Measurements from ENCODE around the gene CLCN5. TPM values are rescaled to one million over a fixed set of nuclear protein-coding genes. Genes with fewer than 3 reads are reported as not detected.

CLCN5 gene
- polyA plus RNA-seq, 2 of the 4 experiments (the other 2 are of a cell fraction), result 2.6 to 5.2 TPM

- no peak overlapping the region for H3K27ac ChIP-seq
- POLR2A ChIA-PET, result no interaction called here
- CTCF ChIA-PET, result interaction anchor here (1.5 kb wide), 1 partner anchor 31 kb away, joined by 5 read pairs; no protein-coding TSS in a partner anchor
- no peak for FAIRE-seq
- 84% methylated on average over 2 of the region's 2 CpGs for WGBS (ENCODE audit: missing lambda C conversion rate)
- DNase-seq (ENCODE audit: low read depth in 1 of 2, low spot score in 1 of 2), result no peak
- no peak overlapping the region for H3K4me3 ChIP-seq
- 0 out of 3 replicates have a peak, but pooled peaks cover 3% of the 10 kb centered on the region for H3K4me1 ChIP-seq
- TF ChIP-seq HOXB5 (CRISPR knock-in tag; IDR thresholded peaks at IDR 0.05) (no peak), ZNF302 (CRISPR knock-in tag; IDR thresholded peaks at IDR 0.05) (no peak)
- ATAC-seq, result no peak
- no peak overlapping the region for H3K4me2 ChIP-seq
- H3K9me3 ChIP-seq, result no peaks in the 10 kb centered on the region
These were observed 146.5 kb downstream of the CLCN5 start for GRCh38 chrX:50068893-50069292.

DNA sequence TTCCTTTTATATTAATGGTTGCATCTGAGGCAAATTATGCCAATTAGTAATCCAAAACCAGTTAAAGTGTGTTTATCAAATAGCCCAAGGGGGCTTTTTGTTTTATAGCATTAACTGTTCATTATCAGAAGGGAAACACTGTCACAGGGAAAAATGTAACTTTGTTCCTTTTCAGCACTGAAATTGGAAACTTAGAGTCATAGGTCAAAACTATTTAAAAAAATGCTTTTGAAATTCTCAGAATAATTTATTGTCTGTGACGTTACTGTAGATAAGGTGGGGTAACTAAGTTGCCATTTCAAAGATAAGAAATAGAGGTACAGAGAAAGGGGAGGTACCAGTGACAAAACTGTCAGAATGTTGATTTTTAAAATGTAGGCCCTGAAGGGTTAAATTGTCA lies 149.1 kb downstream of the CLCN5 start:
- TF ChIP-seq TFCP2L1 (CRISPR knock-in tag; IDR thresholded peaks at IDR 0.05) (no peak), RFX5 (IDR thresholded peaks at IDR 0.05) (no peak), MAZ (IDR thresholded peaks at IDR 0.05; ENCODE audit: borderline replicate concordance, low read depth, low read length) (no peak), POLR2AphosphoS2 (conservative IDR thresholded peaks at IDR 0.05; ENCODE audit: low read length) (no peak), BHLHE40 (IDR thresholded peaks at IDR 0.05; ENCODE audit: low read depth, low read length) (no peak), RARB (CRISPR knock-in tag; IDR thresholded peaks at IDR 0.05) (no peak), ZNF302 (CRISPR knock-in tag; IDR thresholded peaks at IDR 0.05) (no peak), TP53 (CRISPR knock-in tag; IDR thresholded peaks at IDR 0.05) (no peak), FOXS1 (CRISPR knock-in tag; IDR thresholded peaks at IDR 0.05) (no peak), EHMT2 (IDR thresholded peaks at IDR 0.05; ENCODE audit: low read depth) (no peak), CHD4 (IDR thresholded peaks at IDR 0.05; ENCODE audit: borderline replicate concordance) (no peak), HEYL (CRISPR knock-in tag; IDR thresholded peaks at IDR 0.05) (no peak), NFE2L2 (conservative IDR thresholded peaks at IDR 0.05; ENCODE audit: low read length) (no peak), JUN (IDR thresholded peaks at IDR 0.05) (no peak)
- TF ChIP-seq, protein P1, sequence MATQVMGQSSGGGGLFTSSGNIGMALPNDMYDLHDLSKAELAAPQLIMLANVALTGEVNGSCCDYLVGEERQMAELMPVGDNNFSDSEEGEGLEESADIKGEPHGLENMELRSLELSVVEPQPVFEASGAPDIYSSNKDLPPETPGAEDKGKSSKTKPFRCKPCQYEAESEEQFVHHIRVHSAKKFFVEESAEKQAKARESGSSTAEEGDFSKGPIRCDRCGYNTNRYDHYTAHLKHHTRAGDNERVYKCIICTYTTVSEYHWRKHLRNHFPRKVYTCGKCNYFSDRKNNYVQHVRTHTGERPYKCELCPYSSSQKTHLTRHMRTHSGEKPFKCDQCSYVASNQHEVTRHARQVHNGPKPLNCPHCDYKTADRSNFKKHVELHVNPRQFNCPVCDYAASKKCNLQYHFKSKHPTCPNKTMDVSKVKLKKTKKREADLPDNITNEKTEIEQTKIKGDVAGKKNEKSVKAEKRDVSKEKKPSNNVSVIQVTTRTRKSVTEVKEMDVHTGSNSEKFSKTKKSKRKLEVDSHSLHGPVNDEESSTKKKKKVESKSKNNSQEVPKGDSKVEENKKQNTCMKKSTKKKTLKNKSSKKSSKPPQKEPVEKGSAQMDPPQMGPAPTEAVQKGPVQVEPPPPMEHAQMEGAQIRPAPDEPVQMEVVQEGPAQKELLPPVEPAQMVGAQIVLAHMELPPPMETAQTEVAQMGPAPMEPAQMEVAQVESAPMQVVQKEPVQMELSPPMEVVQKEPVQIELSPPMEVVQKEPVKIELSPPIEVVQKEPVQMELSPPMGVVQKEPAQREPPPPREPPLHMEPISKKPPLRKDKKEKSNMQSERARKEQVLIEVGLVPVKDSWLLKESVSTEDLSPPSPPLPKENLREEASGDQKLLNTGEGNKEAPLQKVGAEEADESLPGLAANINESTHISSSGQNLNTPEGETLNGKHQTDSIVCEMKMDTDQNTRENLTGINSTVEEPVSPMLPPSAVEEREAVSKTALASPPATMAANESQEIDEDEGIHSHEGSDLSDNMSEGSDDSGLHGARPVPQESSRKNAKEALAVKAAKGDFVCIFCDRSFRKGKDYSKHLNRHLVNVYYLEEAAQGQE (IDR thresholded peaks at IDR 0.05), result no peak
- TF ChIP-seq, protein P2, sequence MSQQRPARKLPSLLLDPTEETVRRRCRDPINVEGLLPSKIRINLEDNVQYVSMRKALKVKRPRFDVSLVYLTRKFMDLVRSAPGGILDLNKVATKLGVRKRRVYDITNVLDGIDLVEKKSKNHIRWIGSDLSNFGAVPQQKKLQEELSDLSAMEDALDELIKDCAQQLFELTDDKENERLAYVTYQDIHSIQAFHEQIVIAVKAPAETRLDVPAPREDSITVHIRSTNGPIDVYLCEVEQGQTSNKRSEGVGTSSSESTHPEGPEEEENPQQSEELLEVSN (IDR thresholded peaks at IDR 0.05; ENCODE audit: borderline replicate concordance, low read depth), result no peak
- H3K9me3 ChIP-seq, result no peaks in the 10 kb centered on the region
- ChIA-PET POLR2A (no interaction called here), CTCF (no interaction called here)
- FAIRE-seq (no peak), DNase-seq (ENCODE audit: low read depth in 1 of 2, low spot score in 1 of 2) (no peak), ATAC-seq (no peak)
- 0 out of 3 replicates have a peak, but pooled peaks cover 3% of the 10 kb centered on the region for H3K4me1 ChIP-seq
- H3K4me2 ChIP-seq, result no peak overlapping the region
- H3K27ac ChIP-seq, result no peak overlapping the region
- H3K4me3 ChIP-seq, result no peak overlapping the region
- 73% methylated on average over 1 of the region's 1 CpG for WGBS (ENCODE audit: missing lambda C conversion rate)

DNA sequence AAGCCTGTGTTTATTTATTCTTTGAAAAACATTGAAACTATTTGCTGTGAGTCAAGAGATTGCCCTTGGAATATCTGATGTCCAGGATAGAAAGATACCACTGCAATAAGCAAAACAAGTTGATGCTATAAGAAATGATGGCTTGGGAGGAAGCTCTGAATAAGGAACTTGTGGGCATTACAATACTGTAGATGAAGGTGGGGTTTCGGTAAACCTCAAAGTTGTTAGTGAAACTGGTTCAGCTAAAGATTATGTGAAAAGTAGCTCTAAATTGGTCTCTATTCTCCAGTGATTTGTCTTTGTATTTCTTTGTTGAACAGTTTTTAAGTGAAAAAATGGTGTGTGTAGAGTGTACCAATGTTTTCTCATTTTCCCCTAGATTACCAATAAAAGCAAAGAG lies 149.7 kb downstream of the CLCN5 start:
- POLR2A ChIA-PET, result no interaction called here
- no peak overlapping the region for H3K4me3 ChIP-seq
- WGBS (ENCODE audit: missing lambda C conversion rate), result 95% methylated on average over 1 of the region's 1 CpG
- CTCF ChIA-PET, result no interaction called here
- H3K4me1 ChIP-seq, result no peaks in the 10 kb centered on the region
- no peak overlapping the region for H3K4me2 ChIP-seq
- no peak for TF ChIP-seq HOXB5 (CRISPR knock-in tag; IDR thresholded peaks at IDR 0.05)
- TF ChIP-seq, protein P1 (IDR thresholded peaks at IDR 0.05), result no peak
- TF ChIP-seq SMC3 (IDR thresholded peaks at IDR 0.05), result no peak
- ATAC-seq (no peak), DNase-seq (ENCODE audit: low read depth in 1 of 2, low spot score in 1 of 2) (no peak), FAIRE-seq (no peak)
- no peak overlapping the region for H3K27ac ChIP-seq
- H3K9me3 ChIP-seq, result no peaks in the 10 kb centered on the region

All from A549 (cell line).